K562 (cell line): ENCODE measurements around the gene KCNMB2. TPM values are rescaled to one million over a fixed set of nuclear protein-coding genes. Genes with fewer than 3 reads are reported as not detected.

ENCODE experiments used
- ATAC-seq: fragments of 200-7000 bp; cut with Tn5 transposase; 3 replicates; pipeline ENCODE4 v1.9.1; 2020; ENCODE audit warnings: moderate library complexity
- BruUV-seq: library from RNA; stranded (reverse); fragments of 400-500 nt; replicated peaks from 2 replicates; lab custom pipeline; 2021; lab: Mats Ljungman, UMichigan
- CTCF ChIA-PET: fragments of 300-600 bp; formaldehyde crosslinking; extraction: SDS; loops from one replicate; lab custom pipeline; 2021; ENCODE audit warnings: low intra/inter-chr PET ratio; lab: Yijun Ruan, JAX
- POLR2A ChIA-PET: fragments of 300-600, 350-650 bp; sonication (Branson Sonifier 250); formaldehyde crosslinking; extraction: SDS; loops from one replicate; lab custom pipeline; 2021; ENCODE audit warnings: antibody characterized with exemption, inconsistent platforms; lab: Yijun Ruan, JAX
- DNase-seq, 4 experiments: peaks; one replicate each; pipeline versions ENCODE4 v3.0.0 to v3.0.0-alpha.2; 2011 to 2018; ENCODE audit warnings: low spot score in 3 of 4, mixed read lengths in 3 of 4; ENCODE audit errors: extremely low read depth in 1 of 4
- FAIRE-seq: peaks from 2 replicates; lab custom pipeline; 2011; peaks lifted over from hg19 to GRCh38; lab: Jason Lieb, UNC
- H2AFZ ChIP-seq: 2 replicates; pipeline ENCODE4 v1.6.0; 2011; ENCODE audit warnings: low read depth, low read length, control low read depth, inconsistent platforms
- H3K27ac ChIP-seq: fragments of 200-600 bp; 3 replicates; pipeline ENCODE4 v1.8.0; 2011; ENCODE audit warnings: low read depth, mild to moderate bottlenecking, control low read depth, inconsistent platforms, low read length, moderate library complexity, mixed read lengths; ENCODE audit errors: extremely low read depth
- H3K27me3 ChIP-seq, 2 experiments: fragments of 300-600 bp in 1 of 2; 2 replicates in 1 of 2; 3 replicates in 1 of 2; pipeline versions ENCODE4 v1.6.0 to v1.8.0; 2011; ENCODE audit warnings: inconsistent platforms in 2 of 2, low read length in 2 of 2, mild to moderate bottlenecking in 1 of 2, mixed read lengths in 1 of 2, moderate library complexity in 1 of 2; ENCODE audit not compliant: control insufficient read depth in 2 of 2, insufficient read depth in 2 of 2
- H3K36me3 ChIP-seq: fragments of 300-600 bp; 3 replicates; pipeline ENCODE4 v1.8.0; 2011; ENCODE audit warnings: mild to moderate bottlenecking, low read length, inconsistent platforms; ENCODE audit not compliant: control insufficient read depth, insufficient read depth
- H3K4me1 ChIP-seq, 2 experiments: fragments of 200-600 bp in 1 of 2; replicated peaks in 1 of 2; 2 replicates in 1 of 2; 3 replicates in 1 of 2; pipeline versions ENCODE4 v1.5.1 to v1.8.0; 2011; ENCODE audit warnings: inconsistent platforms in 2 of 2, low read length in 2 of 2, mild to moderate bottlenecking in 1 of 2, mixed read lengths in 1 of 2, moderate library complexity in 1 of 2; ENCODE audit not compliant: control insufficient read depth in 2 of 2, insufficient read depth in 2 of 2
- H3K4me2 ChIP-seq: 2 replicates; pipeline ENCODE4 v1.6.1; 2011; ENCODE audit warnings: low read length, control low read depth, inconsistent platforms, mixed read lengths; ENCODE audit not compliant: insufficient read depth
- H3K4me3 ChIP-seq: fragments of 200-600 bp; sonication (generic), shearing (Covaris generic); 2 replicates; pipeline ENCODE4 v1.5.1; 2016; ENCODE audit warnings: control low read depth, inconsistent platforms
- H3K79me2 ChIP-seq: fragments of 200-600 bp; 3 replicates; pipeline ENCODE4 v1.8.0; 2011; ENCODE audit warnings: low read length, inconsistent platforms; ENCODE audit not compliant: control insufficient read depth, insufficient read depth
- H3K9ac ChIP-seq, 2 experiments: 2 replicates each; pipeline versions ENCODE4 v1.6.0 to v1.6.1; 2011; ENCODE audit warnings: low read depth in 2 of 2, low read length in 2 of 2, control low read depth in 1 of 2, inconsistent platforms in 1 of 2, mild to moderate bottlenecking in 1 of 2, mixed read lengths in 1 of 2; ENCODE audit not compliant: insufficient read depth in 1 of 2
- H3K9me1 ChIP-seq: one replicate; pipeline ENCODE4 v1.6.0; 2011; ENCODE audit warnings: inconsistent platforms, mild to moderate bottlenecking, low read length, moderate library complexity; ENCODE audit not compliant: control insufficient read depth, insufficient read depth
- H3K9me3 ChIP-seq: replicated peaks from 2 replicates; pipeline ENCODE4 v1.5.1; 2011; ENCODE audit warnings: low read depth, low read length, inconsistent platforms; ENCODE audit not compliant: control insufficient read depth, insufficient read depth
- H4K20me1 ChIP-seq: replicated peaks from 2 replicates; pipeline ENCODE4 v1.6.1; 2011; ENCODE audit warnings: low read length, inconsistent platforms, mixed read lengths; ENCODE audit not compliant: control insufficient read depth, insufficient read depth
- ADNP ChIP-seq: fragments of 200-800 bp; sonication (Bioruptor generic); IDR thresholded peaks from 2 replicates; pipeline ENCODE4 v1.6.1; 2016; ENCODE audit warnings: missing genetic modification characterization, missing compliant biosample characterization
- BCL6 ChIP-seq: fragments of 250-450 bp; sonication (Bioruptor Pico); IDR thresholded peaks from 2 replicates; pipeline ENCODE4 v1.4.0; 2020
- DMBX1 ChIP-seq: fragments of 250-450 bp; sonication (Bioruptor Pico); IDR thresholded peaks from 2 replicates; pipeline ENCODE4 v1.8.0; 2022; ENCODE audit warnings: inconsistent platforms, mild to moderate bottlenecking, moderate library complexity, borderline replicate concordance
- E2F4 ChIP-seq: sonication (generic); formaldehyde crosslinking; IDR thresholded peaks from 2 replicates; pipeline ENCODE4 v1.8.0; 2022; ENCODE audit warnings: mild to moderate bottlenecking, low read depth, missing genetic modification reagents
- E2F5 ChIP-seq: sonication (generic); formaldehyde crosslinking; IDR thresholded peaks from 2 replicates; pipeline ENCODE4 v1.8.0; 2022; ENCODE audit warnings: mild to moderate bottlenecking, missing genetic modification reagents
- E2F8 ChIP-seq: fragments of 450-650 bp; IDR thresholded peaks from 2 replicates; pipeline ENCODE4 v1.7.1; 2018; ENCODE audit warnings: mild to moderate bottlenecking, low read depth; ENCODE audit not compliant: partially characterized antibody
- HOXB6 ChIP-seq: fragments of 250-450 bp; sonication (Bioruptor Pico); IDR thresholded peaks from 2 replicates; pipeline ENCODE4 v1.5.1; 2022; ENCODE audit warnings: mild to moderate bottlenecking, borderline replicate concordance
- MAFG ChIP-seq: fragments of 450-650 bp; conservative IDR thresholded peaks from 2 replicates; pipeline ENCODE4 v1.6.1; 2016; ENCODE audit warnings: missing genetic modification characterization, missing compliant biosample characterization
- MEF2A ChIP-seq: IDR thresholded peaks from 2 replicates; pipeline ENCODE4 v1.6.1; 2011; ENCODE audit warnings: low read depth, mild to moderate bottlenecking, low read length, moderate library complexity; ENCODE audit not compliant: control insufficient read depth
- MITF ChIP-seq: IDR thresholded peaks from 2 replicates; pipeline ENCODE4 v1.6.1; 2014; ENCODE audit warnings: antibody characterized with exemption
- NFE2L1 ChIP-seq: fragments of 450-650 bp; IDR thresholded peaks from 2 replicates; pipeline ENCODE4 v1.6.1; 2016; ENCODE audit warnings: missing genetic modification characterization, low read depth, mild to moderate bottlenecking, missing compliant biosample characterization, moderate library complexity, borderline replicate concordance
- NFIC ChIP-seq: fragments of 450-650 bp; IDR thresholded peaks from 2 replicates; pipeline ENCODE4 v1.6.1; 2017; ENCODE audit warnings: mild to moderate bottlenecking, inconsistent platforms
- NR2F6 ChIP-seq: fragments of 450-650 bp; formaldehyde crosslinking; IDR thresholded peaks from 2 replicates; pipeline ENCODE4 v1.4.0; 2020; ENCODE audit warnings: mild to moderate bottlenecking
- RB1 ChIP-seq: fragments of 450-650 bp; IDR thresholded peaks from 2 replicates; pipeline ENCODE4 v1.6.1; 2017; ENCODE audit warnings: low read depth, mild to moderate bottlenecking
- ZBTB17 ChIP-seq: fragments of 450-650 bp; formaldehyde crosslinking; IDR thresholded peaks from 2 replicates; pipeline ENCODE4 v1.4.0; 2020; ENCODE audit warnings: mild to moderate bottlenecking
- ZBTB9 ChIP-seq: fragments of 450-650 bp; formaldehyde crosslinking; IDR thresholded peaks from 2 replicates; pipeline ENCODE4 v1.4.0; 2020; ENCODE audit warnings: mild to moderate bottlenecking, moderate library complexity
- ZNF23 ChIP-seq: fragments of 250-450 bp; sonication (Bioruptor Pico); IDR thresholded peaks from 2 replicates; pipeline ENCODE4 v1.4.0; 2020; ENCODE audit warnings: mild to moderate bottlenecking
- WGBS: fragments of 100-300 bp; shearing (Covaris generic); methylation state at CpG from one replicate; pipeline ENCODE4 v1.1.6; 2016; ENCODE audit warnings: low coverage, mixed read lengths; ENCODE audit not compliant: insufficient coverage; ENCODE audit errors: missing lambda C conversion rate; 5-methylcytosine and 5-hydroxymethylcytosine counted together
- in situ Hi-C: fragments of 300-500 bp; cut with MboI; formaldehyde crosslinking; loops from 4 replicates; pipeline ENCODE4 v1.15.0; 2018; ENCODE audit warnings: inconsistent platforms, mixed read lengths
- intact Hi-C: fragments of 100-400 bp; cut with micrococcal nuclease; formaldehyde crosslinking; loops from 2 replicates; pipeline ENCODE4 v1.14.2; 2022
- polyA plus RNA-seq, 8 experiments: library from polyadenylated mRNA; depleted of rRNA in 4 of 8; stranded (reverse) in 5 of 8; unstranded in 3 of 8; fragments of >200 nt; fragmentation: Nextera tagmentation in 2 of 8; fragmentation: Illumina TruSeq in 1 of 8; extraction: Ambion mirVana in 2 of 8; extraction: Trizol in 1 of 8; gene quantifications; 2 replicates each; pipeline versions ENCODE4 v1.2.1 to v1.2.3, GENCODE V29; 2011 to 2014; ENCODE audit warnings: inconsistent platforms in 1 of 8, missing spikeins in 1 of 8
- total RNA-seq, 7 experiments: library from RNA; depleted of rRNA in 6 of 7; stranded (reverse); fragments of >200 nt in 6 of 7; fragmentation: Illumina TruSeq in 2 of 7; extraction: Trizol in 2 of 7; gene quantifications; 2 replicates each; pipeline versions ENCODE4 v1.2.1 to v1.2.3, GENCODE V29; 2011 to 2021; ENCODE audit warnings: low replicate concordance in 1 of 7

Gene KCNMB2
- total and polyA plus RNA-seq, 9 of the 15 experiments (the other 6 are each of a cell fraction or from before 2014, with no cell fraction given), result 0.04 to 0.15 TPM; not detected in 7

- ChIA-PET CTCF (no interaction called here), POLR2A (no interaction called here)
- Histone ChIP-seq H3K36me3 (no peaks in the 10 kb centered on the region), H3K4me2 (no peak overlapping the region), H3K27me3 (no peaks in the 10 kb centered on the region; a peak in 1 of 5 replicates), H3K9me1 (no peaks in the 10 kb centered on the region), H4K20me1 (no peaks in the 10 kb centered on the region), H3K27ac (no peak overlapping the region), H2AFZ (no peak overlapping the region), H3K4me3 (no peak overlapping the region), H3K4me1 (no peaks in the 10 kb centered on the region), H3K79me2 (no peaks in the 10 kb centered on the region), H3K9ac (no peak overlapping the region), H3K9me3 (no peaks in the 10 kb centered on the region)
- DNase-seq (no peak), ATAC-seq (no peak), FAIRE-seq (no peak)
- in situ Hi-C loops, result no loop called here
- intact Hi-C loops, result no loop called here
- no TSS peak for BruUV-seq
- WGBS, result 0% methylated on average over 1 of the region's 1 CpG
- no peak for TF ChIP-seq ZNF23
- TF ChIP-seq HOXB6 (CRISPR knock-in tag), result no peak
- TF ChIP-seq NFIC, result no peak
- TF ChIP-seq ZBTB17, result no peak
- no peak for TF ChIP-seq RB1
- no peak for TF ChIP-seq MEF2A
- TF ChIP-seq MAFG (tag), result no peak
- TF ChIP-seq ZBTB9 (CRISPR knock-in tag), result no peak
- no peak for TF ChIP-seq NR2F6 (CRISPR knock-in tag)
- TF ChIP-seq NFE2L1 (tag), result no peak
- no peak for TF ChIP-seq DMBX1
- TF ChIP-seq ADNP (tag), result no peak
- no peak for TF ChIP-seq E2F4
- no peak for TF ChIP-seq E2F8
- TF ChIP-seq E2F5, result no peak
- no peak for TF ChIP-seq MITF
- no peak for TF ChIP-seq BCL6 (CRISPR knock-in tag)
These were observed 57.5 kb downstream of the KCNMB2 start for GRCh38 chr3:178593786-178594185.
